ENCODE measurements around the gene CCT8.
A peak's percentile ranks its signal among the peaks of the same experiment; 100 is the strongest.

Gene CCT8, protein sequence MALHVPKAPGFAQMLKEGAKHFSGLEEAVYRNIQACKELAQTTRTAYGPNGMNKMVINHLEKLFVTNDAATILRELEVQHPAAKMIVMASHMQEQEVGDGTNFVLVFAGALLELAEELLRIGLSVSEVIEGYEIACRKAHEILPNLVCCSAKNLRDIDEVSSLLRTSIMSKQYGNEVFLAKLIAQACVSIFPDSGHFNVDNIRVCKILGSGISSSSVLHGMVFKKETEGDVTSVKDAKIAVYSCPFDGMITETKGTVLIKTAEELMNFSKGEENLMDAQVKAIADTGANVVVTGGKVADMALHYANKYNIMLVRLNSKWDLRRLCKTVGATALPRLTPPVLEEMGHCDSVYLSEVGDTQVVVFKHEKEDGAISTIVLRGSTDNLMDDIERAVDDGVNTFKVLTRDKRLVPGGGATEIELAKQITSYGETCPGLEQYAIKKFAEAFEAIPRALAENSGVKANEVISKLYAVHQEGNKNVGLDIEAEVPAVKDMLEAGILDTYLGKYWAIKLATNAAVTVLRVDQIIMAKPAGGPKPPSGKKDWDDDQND

DNA sequence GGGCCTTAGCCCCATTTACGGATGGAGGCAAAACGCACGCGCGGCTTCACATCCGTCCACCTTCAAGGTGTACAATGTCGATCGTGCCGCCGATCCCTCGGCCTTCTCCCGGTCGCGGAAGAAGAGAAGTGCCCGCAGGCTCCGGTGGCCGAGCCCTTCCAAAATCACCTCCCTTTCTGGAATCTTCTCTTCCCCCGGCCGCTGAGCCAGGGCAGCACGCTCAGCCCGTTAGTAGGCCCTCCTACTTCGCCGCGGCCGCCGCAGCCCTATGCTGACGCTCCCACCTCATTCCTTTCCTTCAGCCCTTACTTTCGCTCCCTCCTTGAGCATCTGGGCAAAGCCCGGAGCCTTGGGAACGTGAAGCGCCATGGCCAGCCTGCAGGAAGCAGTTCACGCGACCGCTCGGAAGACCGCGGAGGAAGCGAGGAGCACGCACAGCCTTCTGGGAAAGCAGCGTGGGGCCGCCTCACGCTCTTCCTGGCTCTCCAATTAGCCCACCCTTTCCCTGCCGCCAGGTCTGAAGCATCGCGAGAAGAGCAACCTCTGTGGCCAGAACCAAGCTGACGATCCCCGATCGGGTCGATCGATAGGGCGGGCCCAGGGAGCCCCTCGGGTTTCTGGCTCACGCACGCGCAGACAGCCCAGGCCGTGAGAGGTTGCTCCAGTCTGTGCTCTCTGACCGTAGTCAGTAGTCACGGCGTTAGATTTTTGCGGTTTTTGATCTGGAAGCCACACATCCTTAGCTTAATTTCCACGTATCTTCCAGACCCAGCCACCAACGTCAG, at the start of gene CCT8:
Gene CCT8 (minus strand): TSS at position 427 of the 785 bp plus-strand sequence. CDS start 58 bp downstream, at position 369.
- TF ChIP-seq, protein P1, sequence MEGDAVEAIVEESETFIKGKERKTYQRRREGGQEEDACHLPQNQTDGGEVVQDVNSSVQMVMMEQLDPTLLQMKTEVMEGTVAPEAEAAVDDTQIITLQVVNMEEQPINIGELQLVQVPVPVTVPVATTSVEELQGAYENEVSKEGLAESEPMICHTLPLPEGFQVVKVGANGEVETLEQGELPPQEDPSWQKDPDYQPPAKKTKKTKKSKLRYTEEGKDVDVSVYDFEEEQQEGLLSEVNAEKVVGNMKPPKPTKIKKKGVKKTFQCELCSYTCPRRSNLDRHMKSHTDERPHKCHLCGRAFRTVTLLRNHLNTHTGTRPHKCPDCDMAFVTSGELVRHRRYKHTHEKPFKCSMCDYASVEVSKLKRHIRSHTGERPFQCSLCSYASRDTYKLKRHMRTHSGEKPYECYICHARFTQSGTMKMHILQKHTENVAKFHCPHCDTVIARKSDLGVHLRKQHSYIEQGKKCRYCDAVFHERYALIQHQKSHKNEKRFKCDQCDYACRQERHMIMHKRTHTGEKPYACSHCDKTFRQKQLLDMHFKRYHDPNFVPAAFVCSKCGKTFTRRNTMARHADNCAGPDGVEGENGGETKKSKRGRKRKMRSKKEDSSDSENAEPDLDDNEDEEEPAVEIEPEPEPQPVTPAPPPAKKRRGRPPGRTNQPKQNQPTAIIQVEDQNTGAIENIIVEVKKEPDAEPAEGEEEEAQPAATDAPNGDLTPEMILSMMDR (IDR thresholded peaks at IDR 0.05; ENCODE audit: low read depth, low read length, missing control alignments): no peak
- peak within 1 kb of the TSS; percentile 100 for H3K4me3 ChIP-seq (ENCODE audit: low read depth, low read length)
- H3K27ac ChIP-seq: peak within 1 kb of the TSS; percentile 83
- peak; percentile 99 for DNase-seq
- H3K36me3 ChIP-seq (replicated peaks): peaks cover 6% of the 10 kb centered on the region
- in situ Hi-C loops (cut with HindIII; ENCODE audit: low pct_ligation_motif_present, low sequenced_read_pairs): no loop called here
- H3K27me3 ChIP-seq (replicated peaks): no peaks in the 10 kb centered on the region

DNA sequence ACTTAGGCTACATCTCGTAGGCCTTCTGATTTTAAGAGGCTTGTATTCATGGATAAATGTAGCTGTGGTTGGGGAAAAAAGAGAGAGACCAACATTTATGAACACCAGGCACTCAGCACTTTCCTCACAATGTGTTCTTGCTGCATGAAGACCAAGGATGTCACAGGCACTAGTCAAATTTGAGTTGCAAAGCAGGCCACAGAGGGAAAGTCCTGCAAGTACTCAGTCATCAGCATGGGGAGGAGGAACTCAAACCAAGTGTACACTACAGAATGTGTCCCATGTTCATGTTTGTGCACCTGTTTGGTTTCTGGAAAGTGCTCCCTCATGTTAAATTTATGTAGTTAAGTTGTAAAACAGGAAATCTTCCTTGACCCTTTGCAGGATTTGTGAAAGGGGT, 48.3 kb upstream of the CCT8 start:
- Histone ChIP-seq H3K27ac (no peak overlapping the region), H3K27me3 (replicated peaks) (no peaks in the 10 kb centered on the region), H3K4me3 (ENCODE audit: low read depth, low read length) (no peak overlapping the region), H3K36me3 (replicated peaks) (no peaks in the 10 kb centered on the region)
- TF ChIP-seq, protein P1 (IDR thresholded peaks at IDR 0.05; ENCODE audit: low read depth, low read length, missing control alignments): no peak
- in situ Hi-C loops (cut with HindIII; ENCODE audit: low pct_ligation_motif_present, low sequenced_read_pairs): no loop called here
- no peak for DNase-seq

DNA sequence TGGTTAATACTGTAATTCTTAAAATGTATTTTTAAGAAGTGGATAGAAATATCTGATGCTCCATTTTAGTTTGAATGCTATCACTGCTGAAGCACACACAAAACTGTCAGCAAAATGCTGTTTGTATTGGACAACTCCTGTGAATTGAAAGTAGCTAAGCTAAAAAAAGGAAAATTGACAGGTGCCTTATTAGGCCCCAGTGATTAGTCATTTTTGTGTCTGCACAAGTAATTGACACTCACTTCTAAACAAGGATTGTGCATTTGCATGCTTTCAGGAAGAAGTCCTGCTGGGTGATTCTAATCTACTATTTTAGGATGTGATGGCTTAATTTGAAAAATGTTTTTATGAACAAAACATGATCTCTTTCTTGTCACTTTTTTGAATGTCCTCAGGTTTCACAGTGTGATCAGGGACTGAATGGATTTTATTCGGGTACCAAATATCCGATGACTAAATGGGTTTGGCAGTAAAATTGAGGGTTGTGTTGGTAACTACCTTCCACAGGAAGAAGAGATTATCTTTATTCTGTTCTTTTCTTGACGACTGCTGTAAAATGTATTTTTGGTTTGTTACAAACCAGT, 44.0 kb upstream of the CCT8 start:
- no peaks in the 10 kb centered on the region for H3K27me3 ChIP-seq (replicated peaks)
- TF ChIP-seq, protein P1 (IDR thresholded peaks at IDR 0.05; ENCODE audit: low read depth, low read length, missing control alignments): no peak
- H3K36me3 ChIP-seq (replicated peaks): no peaks in the 10 kb centered on the region
- no peak for DNase-seq
- no peak overlapping the region for H3K4me3 ChIP-seq (ENCODE audit: low read depth, low read length)
- in situ Hi-C loops (cut with HindIII; ENCODE audit: low pct_ligation_motif_present, low sequenced_read_pairs): no loop called here
- H3K27ac ChIP-seq: no peak overlapping the region

DNA sequence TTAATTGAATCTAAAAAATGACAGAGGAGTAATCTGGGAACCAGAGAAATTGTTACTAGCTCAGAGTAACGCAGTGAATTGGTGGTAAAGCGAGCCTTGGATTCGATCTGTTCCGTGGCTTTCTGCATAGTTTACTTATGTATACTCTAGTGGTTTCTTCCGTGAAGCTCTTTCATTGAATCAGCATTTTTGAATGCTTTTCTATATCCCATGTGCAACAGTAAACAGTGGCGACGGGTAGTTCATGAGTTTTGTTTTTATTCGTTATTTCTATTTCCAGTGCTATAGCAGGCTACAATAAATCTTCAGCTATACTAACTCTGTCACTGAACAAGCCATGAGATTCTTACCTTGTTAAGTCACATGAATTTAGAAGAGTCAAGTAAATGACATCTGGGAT, 42.5 kb upstream of the CCT8 start:
- Histone ChIP-seq H3K4me3 (ENCODE audit: low read depth, low read length) (no peak overlapping the region), H3K36me3 (replicated peaks) (no peaks in the 10 kb centered on the region), H3K27me3 (replicated peaks) (no peaks in the 10 kb centered on the region), H3K27ac (no peak overlapping the region)
- TF ChIP-seq, protein P1 (IDR thresholded peaks at IDR 0.05; ENCODE audit: low read depth, low read length, missing control alignments): no peak
- in situ Hi-C loops (cut with HindIII; ENCODE audit: low pct_ligation_motif_present, low sequenced_read_pairs): no loop called here
- no peak for DNase-seq

DNA sequence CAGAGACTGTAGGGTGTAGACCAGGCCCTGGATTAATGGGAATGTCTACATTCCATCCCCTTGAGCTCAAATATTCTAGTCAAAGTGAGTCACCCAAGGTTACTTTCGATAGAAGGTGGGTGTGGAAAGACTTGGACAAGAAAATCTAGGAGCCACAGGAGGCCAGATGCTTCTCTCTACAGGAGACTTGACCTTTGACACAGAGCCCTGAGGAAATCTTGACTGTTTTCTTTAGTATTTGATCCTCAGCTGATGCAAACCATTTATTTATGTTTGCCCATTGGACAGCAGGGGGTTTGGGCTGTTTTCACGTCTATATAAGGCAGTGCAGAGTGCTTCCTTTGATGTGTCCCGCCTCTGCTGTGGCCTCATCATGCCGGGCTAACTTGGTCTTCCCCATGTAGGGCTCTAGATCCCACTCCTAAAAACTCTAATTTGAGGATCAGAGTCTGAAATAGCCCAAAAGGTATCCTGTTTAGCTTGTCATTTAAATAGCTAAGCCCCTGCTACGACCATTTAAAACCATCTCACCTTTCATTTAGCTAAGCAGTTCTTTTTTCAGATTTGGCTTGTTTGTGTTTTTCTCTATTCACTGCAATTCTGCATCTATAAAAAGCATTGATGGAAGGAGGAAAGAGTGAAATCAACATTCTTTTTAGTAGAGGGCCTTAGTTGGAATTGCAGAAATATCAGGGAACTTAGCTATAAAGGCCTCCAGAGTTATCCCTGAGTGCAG, 41.5 kb upstream of the CCT8 start:
- H3K27me3 ChIP-seq (replicated peaks): no peaks in the 10 kb centered on the region
- H3K36me3 ChIP-seq (replicated peaks): no peaks in the 10 kb centered on the region
- peak overlapping the region; percentile 68 for H3K27ac ChIP-seq
- TF ChIP-seq, protein P1 (IDR thresholded peaks at IDR 0.05; ENCODE audit: low read depth, low read length, missing control alignments): no peak
- in situ Hi-C loops (cut with HindIII; ENCODE audit: low pct_ligation_motif_present, low sequenced_read_pairs): no loop called here
- peak; percentile 89 for DNase-seq
- no peak overlapping the region for H3K4me3 ChIP-seq (ENCODE audit: low read depth, low read length)

All from brain microvascular endothelial cell (primary cell).